IMR-90 (cell line): ENCODE results near the gene IQSEC1. TPM values are rescaled to one million over a fixed set of nuclear protein-coding genes. Genes with fewer than 3 reads are reported as not detected.

Experiments
- ATAC-seq: fragments of 200-7000 bp; cut with Tn5 transposase; 2 replicates; pipeline ENCODE4 v1.9.1; 2020; ENCODE audit warnings: low read depth, mild to moderate bottlenecking, moderate library complexity
- BruUV-seq: library from RNA; stranded (reverse); fragments of 400-500 nt; replicated peaks from 2 replicates; lab custom pipeline; 2021; lab: Mats Ljungman, UMichigan
- CTCF ChIA-PET: fragments of 300-600 bp; formaldehyde crosslinking; extraction: SDS; loops from one replicate; lab custom pipeline; 2021; ENCODE audit warnings: antibody characterized with exemption; lab: Yijun Ruan, JAX
- POLR2A ChIA-PET: fragments of 300-600 bp; sonication (Branson Sonifier 250); formaldehyde crosslinking; loops from one replicate; lab custom pipeline; 2022; ENCODE audit warnings: antibody characterized with exemption; ENCODE audit not compliant: unreplicated experiment; lab: Charles Lee
- DNase-seq: peaks from one replicate; pipeline ENCODE4 v3.0.0; 2013
- H2AFZ ChIP-seq: replicated peaks from 2 replicates; pipeline ENCODE3; 2013; ENCODE audit warnings: low read length, mild to moderate bottlenecking; ENCODE audit not compliant: poor library complexity
- H2AK5ac ChIP-seq: 2 replicates; pipeline ENCODE4 v1.6.1; 2013; ENCODE audit warnings: low read depth, low read length, inconsistent platforms
- H2AK9ac ChIP-seq: replicated peaks from 2 replicates; pipeline ENCODE3; 2013; ENCODE audit warnings: mild to moderate bottlenecking, low read depth, low read length, moderate library complexity; ENCODE audit not compliant: poor library complexity
- H2BK120ac ChIP-seq: 2 replicates; pipeline ENCODE4 v1.6.1; 2013; ENCODE audit warnings: low read depth, low read length, inconsistent platforms
- H2BK15ac ChIP-seq: 3 replicates; pipeline ENCODE4 v1.6.1; 2013; ENCODE audit warnings: low read depth, low read length, inconsistent platforms
- H2BK20ac ChIP-seq: 2 replicates; pipeline ENCODE4 v1.6.1; 2013; ENCODE audit warnings: low read depth, mild to moderate bottlenecking, inconsistent platforms, low read length, moderate library complexity
- H2BK5ac ChIP-seq: 2 replicates; pipeline ENCODE4 v1.6.1; 2013; ENCODE audit warnings: mild to moderate bottlenecking, low read depth, low read length, inconsistent platforms; ENCODE audit not compliant: poor library complexity, severe bottlenecking
- H3K14ac ChIP-seq: replicated peaks from 2 replicates; pipeline ENCODE4 v1.6.1; 2013; ENCODE audit warnings: low read depth, low read length, inconsistent platforms
- H3K18ac ChIP-seq: 2 replicates; pipeline ENCODE4 v1.6.1; 2013; ENCODE audit warnings: low read depth, low read length, control low read depth
- H3K23ac ChIP-seq: 2 replicates; pipeline ENCODE4 v1.6.1; 2013; ENCODE audit warnings: low read depth, low read length, inconsistent platforms
- H3K27ac ChIP-seq: 2 replicates; pipeline ENCODE4 v1.5.1; 2013; ENCODE audit warnings: mild to moderate bottlenecking, control low read depth, low read length; ENCODE audit not compliant: insufficient read depth
- H3K27me3 ChIP-seq: 2 replicates; pipeline ENCODE4 v1.6.1; 2013; ENCODE audit warnings: low read length; ENCODE audit not compliant: control insufficient read depth, insufficient read depth
- H3K36me3 ChIP-seq: 2 replicates; pipeline ENCODE4 v1.6.1; 2013; ENCODE audit warnings: low read length, mixed read lengths; ENCODE audit not compliant: control insufficient read depth, insufficient read depth
- H3K4ac ChIP-seq: 2 replicates; pipeline ENCODE4 v1.6.1; 2013; ENCODE audit warnings: low read depth, low read length, inconsistent platforms
- H3K4me1 ChIP-seq: 2 replicates; pipeline ENCODE4 v1.6.1; 2013; ENCODE audit warnings: low read length, mixed read lengths; ENCODE audit not compliant: control insufficient read depth, insufficient read depth
- H3K4me2 ChIP-seq: 2 replicates; pipeline ENCODE4 v1.6.1; 2013; ENCODE audit warnings: low read depth, mild to moderate bottlenecking, control low read depth, low read length, moderate library complexity
- H3K4me3 ChIP-seq: 2 replicates; pipeline ENCODE4 v1.5.1; 2013; ENCODE audit warnings: low read depth, mild to moderate bottlenecking, control low read depth, low read length, moderate library complexity; ENCODE audit not compliant: insufficient read depth
- H3K56ac ChIP-seq: 2 replicates; pipeline ENCODE4 v1.6.1; 2013; ENCODE audit warnings: low read length, inconsistent platforms; ENCODE audit not compliant: insufficient read depth; ENCODE audit errors: extremely low read depth
- H3K79me1 ChIP-seq, 2 experiments: 2 replicates each; pipeline ENCODE4 v1.6.1; 2013; ENCODE audit warnings: low read length in 2 of 2, inconsistent platforms in 1 of 2, low read depth in 1 of 2
- H3K9ac ChIP-seq: 2 replicates; pipeline ENCODE4 v1.6.1; 2013; ENCODE audit warnings: low read depth, low read length, control low read depth
- H3K9me1 ChIP-seq: 2 replicates; pipeline ENCODE4 v1.6.1; 2013; ENCODE audit warnings: low read length, inconsistent platforms; ENCODE audit not compliant: insufficient read depth
- H3K9me3 ChIP-seq: 2 replicates; pipeline ENCODE4 v1.6.1; 2013; ENCODE audit warnings: low read length; ENCODE audit not compliant: control insufficient read depth, insufficient read depth
- H4K20me1 ChIP-seq: 2 replicates; pipeline ENCODE4 v1.6.1; 2013; ENCODE audit warnings: low read length, inconsistent platforms; ENCODE audit not compliant: insufficient read depth
- H4K5ac ChIP-seq: 2 replicates; pipeline ENCODE4 v1.6.1; 2013; ENCODE audit warnings: mild to moderate bottlenecking, low read depth, low read length, control low read depth
- H4K8ac ChIP-seq, 2 experiments: 2 replicates each; pipeline ENCODE4 v1.6.1; 2013; ENCODE audit warnings: low read depth in 2 of 2, low read length in 2 of 2, control low read depth in 1 of 2, inconsistent platforms in 1 of 2
- H4K91ac ChIP-seq: 2 replicates; pipeline ENCODE4 v1.6.1; 2013; ENCODE audit warnings: low read depth, low read length, inconsistent platforms; ENCODE audit not compliant: insufficient read depth
- RCOR1 ChIP-seq: IDR thresholded peaks from 2 replicates; pipeline ENCODE4 v1.6.1; 2012; ENCODE audit warnings: mild to moderate bottlenecking, low read length, improper control_type of control experiment; ENCODE audit not compliant: insufficient replicate concordance
- WGBS, 2 experiments: methylation state at CpG; one replicate each; pipeline versions ENCODE4 v1.1.5 to v1.1.7; 2013; ENCODE audit warnings: missing lambda C conversion rate in 2 of 2; ENCODE audit not compliant: insufficient read length in 1 of 2; ENCODE audit errors: extremely low coverage in 2 of 2; 5-methylcytosine and 5-hydroxymethylcytosine counted together
- dilution Hi-C: fragments of 300-500 bp; cut with HindIII; formaldehyde crosslinking; loops from one replicate; pipeline ENCODE4 v1.14.3; 2018; ENCODE audit warnings: low sequenced_read_pairs; ENCODE audit not compliant: unreplicated experiment
- in situ Hi-C: fragments of 300-500 bp; cut with MboI; formaldehyde crosslinking; loops from 3 replicates; pipeline ENCODE4 v1.14.3; 2019; ENCODE audit warnings: low sequenced_read_pairs, inconsistent platforms, mixed read lengths
- intact Hi-C: fragments of 100-400 bp; cut with micrococcal nuclease; formaldehyde crosslinking; loops from 2 replicates; pipeline ENCODE4 v1.10.0; 2022
- polyA plus RNA-seq, 3 experiments: library from polyadenylated mRNA; depleted of rRNA; stranded (reverse); fragments of >200 nt; gene quantifications; 2 replicates each; pipeline ENCODE4 v1.2.3, GENCODE V29; 2012; ENCODE audit warnings: low replicate concordance in 1 of 3
- total RNA-seq: library from RNA; depleted of rRNA; stranded (reverse); fragments of >200 nt; gene quantifications from 2 replicates; pipeline ENCODE4 v1.2.3, GENCODE V29; 2012

Gene IQSEC1
- total and polyA plus RNA-seq, 2 of the 4 experiments (the other 2 are of a cell fraction): 5.9 to 11.9 TPM

- BruUV-seq: no TSS peak
- Histone ChIP-seq H3K9me1 (no peaks in the 10 kb centered on the region), H3K4me2 (no peak overlapping the region), H3K4me1 (no peaks in the 10 kb centered on the region), H2BK20ac (no peak overlapping the region), H3K36me3 (0 out of 2 replicates have a peak, but pooled peaks cover 3% of the 10 kb centered on the region), H2AK5ac (no peak overlapping the region), H3K56ac (no peak overlapping the region), H4K8ac (no peak overlapping the region), H3K4ac (no peak overlapping the region), H2AK9ac (no peak overlapping the region), H3K27me3 (peaks cover 6% of the 10 kb centered on the region), H4K91ac (no peak overlapping the region), H3K14ac (no peak overlapping the region), H3K23ac (no peak overlapping the region), H2BK5ac (no peak overlapping the region), H3K9ac (no peak overlapping the region), H2AFZ (no peak overlapping the region), H4K5ac (no peak overlapping the region), H2BK120ac (no peak overlapping the region), H3K27ac (no peak overlapping the region), H3K79me1 (no peaks in the 10 kb centered on the region), H3K4me3 (no peak overlapping the region), H3K9me3 (no peaks in the 10 kb centered on the region), H4K20me1 (no peaks in the 10 kb centered on the region), H2BK15ac (no peak overlapping the region), H3K18ac (no peak overlapping the region)
- CTCF ChIA-PET: no interaction called here
- WGBS, 2 experiments: no CpG with 5 or more reads among the region's 2 CpGs
- intact Hi-C loops (loop anchor here (2.0 to 10.0 kb wide), 4 partner anchors 52 to 716 kb away; partner anchors contain the start of gene RPL32), dilution Hi-C loops (no loop called here), in situ Hi-C loops (loop anchor here (25.0 kb wide), 1 partner anchor 756 kb away; no protein-coding TSS in a partner anchor)
- no peak for TF ChIP-seq RCOR1
- DNase-seq: no peak
- no peak for ATAC-seq
- POLR2A ChIA-PET: no interaction called here
These were observed 180.0 kb downstream of the IQSEC1 start for GRCh38 chr3:12893247-12893646.
